ENCODE data around the gene DDX31.
A peak's percentile ranks its signal among the peaks of the same experiment; 100 is the strongest.
"Not testable (repeated sequence)": the region's sequence is repeated elsewhere in the genome, so short reads cannot be mapped to it uniquely, and the experiment has no call there.

The DDX31 gene

GRCh38 chr9:132575811-132576210, 94.0 kb downstream of the DDX31 start:
- no peak overlapping the region for H3K4me3 ChIP-seq (ENCODE audit: low read depth, low read length)
- TF ChIP-seq CTCF (IDR thresholded peaks at IDR 0.05; ENCODE audit: low read depth, low read length, missing control alignments): no peak
- DNase-seq (ENCODE audit: low read depth): no peak

GRCh38 chr9:132575005-132575609, 94.7 kb downstream of the DDX31 start:
- TF ChIP-seq CTCF (IDR thresholded peaks at IDR 0.05; ENCODE audit: low read depth, low read length, missing control alignments): peak; percentile 78
- DNase-seq (ENCODE audit: low read depth): no peak
- H3K4me3 ChIP-seq (ENCODE audit: low read depth, low read length): no peak overlapping the region

GRCh38 chr9:132572921-132573320, 96.9 kb downstream of the DDX31 start:
- TF ChIP-seq CTCF (IDR thresholded peaks at IDR 0.05; ENCODE audit: low read depth, low read length, missing control alignments): no peak
- no peak overlapping the region for H3K4me3 ChIP-seq (ENCODE audit: low read depth, low read length)
- no peak for DNase-seq (ENCODE audit: low read depth)

GRCh38 chr9:132571806-132572600, 97.8 kb downstream of the DDX31 start:
- TF ChIP-seq CTCF (IDR thresholded peaks at IDR 0.05; ENCODE audit: low read depth, low read length, missing control alignments): no peak
- no peak overlapping the region for H3K4me3 ChIP-seq (ENCODE audit: low read depth, low read length)
- DNase-seq (ENCODE audit: low read depth): no peak

- DNase-seq (ENCODE audit: low read depth); H3K4me3 ChIP-seq (ENCODE audit: low read depth, low read length): not testable (repeated sequence)
Measured at GRCh38 chr9:132568787-132569186, 101.0 kb downstream of the DDX31 start.

GRCh38 chr9:132564526-132564925, 105.3 kb downstream of the DDX31 start:
- no peak for DNase-seq (ENCODE audit: low read depth)
- TF ChIP-seq CTCF (IDR thresholded peaks at IDR 0.05; ENCODE audit: low read depth, low read length, missing control alignments): no peak

GRCh38 chr9:132562306-132562573, 107.5 kb downstream of the DDX31 start:
- no peak for DNase-seq (ENCODE audit: low read depth)
- TF ChIP-seq CTCF (IDR thresholded peaks at IDR 0.05; ENCODE audit: low read depth, low read length, missing control alignments): no peak
- H3K4me3 ChIP-seq (ENCODE audit: low read depth, low read length): no peak overlapping the region

More at GRCh38 chr9:132564526-132564925, 105.3 kb downstream of the DDX31 start:
- no peak overlapping the region for H3K4me3 ChIP-seq (ENCODE audit: low read depth, low read length)

Measured in GM12864 (cell line).